HL-60 (cell line): ENCODE results near the gene GGA1.

ENCODE experiments used
- GABPA ChIP-seq: IDR thresholded peaks from 2 replicates; pipeline ENCODE4 v1.6.1; 2012; ENCODE audit warnings: low read depth
- POLR2AphosphoS5 ChIP-seq: IDR thresholded peaks from 2 replicates; pipeline ENCODE4 v1.6.1; 2012; ENCODE audit warnings: low read depth
- TF ChIP-seq, protein P1 (sequence below): IDR thresholded peaks from 2 replicates; pipeline ENCODE4 v1.6.1; 2012; ENCODE audit warnings: low read depth; ENCODE audit not compliant: insufficient replicate concordance
- TF ChIP-seq, protein P2 (sequence below): IDR thresholded peaks from one replicate; pipeline ENCODE4 v1.5.1; 2011; ENCODE audit warnings: low read length, control low read depth, inconsistent platforms; ENCODE audit not compliant: insufficient read depth

DNA sequence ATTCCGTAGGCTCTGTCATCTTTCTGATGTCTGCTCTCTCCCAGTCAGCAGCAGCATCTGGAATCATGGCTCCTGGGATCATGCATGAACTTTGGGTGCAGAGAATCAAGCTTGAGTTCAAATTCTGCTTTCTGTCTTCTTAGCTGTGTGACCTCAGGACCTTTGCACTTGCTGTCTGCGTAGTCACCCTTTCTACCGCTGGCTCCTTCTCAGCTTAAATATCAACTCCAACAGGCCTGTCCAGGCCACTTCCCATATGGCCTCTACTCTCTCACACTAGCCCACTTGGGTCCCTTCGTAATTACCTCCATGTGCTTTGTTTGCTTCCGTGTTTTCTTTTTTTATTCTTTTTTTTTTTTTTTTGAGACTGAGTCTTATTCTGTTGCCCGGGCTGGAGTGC is 4.6 kb upstream of the GGA1 start:
- TF ChIP-seq, protein P1, sequence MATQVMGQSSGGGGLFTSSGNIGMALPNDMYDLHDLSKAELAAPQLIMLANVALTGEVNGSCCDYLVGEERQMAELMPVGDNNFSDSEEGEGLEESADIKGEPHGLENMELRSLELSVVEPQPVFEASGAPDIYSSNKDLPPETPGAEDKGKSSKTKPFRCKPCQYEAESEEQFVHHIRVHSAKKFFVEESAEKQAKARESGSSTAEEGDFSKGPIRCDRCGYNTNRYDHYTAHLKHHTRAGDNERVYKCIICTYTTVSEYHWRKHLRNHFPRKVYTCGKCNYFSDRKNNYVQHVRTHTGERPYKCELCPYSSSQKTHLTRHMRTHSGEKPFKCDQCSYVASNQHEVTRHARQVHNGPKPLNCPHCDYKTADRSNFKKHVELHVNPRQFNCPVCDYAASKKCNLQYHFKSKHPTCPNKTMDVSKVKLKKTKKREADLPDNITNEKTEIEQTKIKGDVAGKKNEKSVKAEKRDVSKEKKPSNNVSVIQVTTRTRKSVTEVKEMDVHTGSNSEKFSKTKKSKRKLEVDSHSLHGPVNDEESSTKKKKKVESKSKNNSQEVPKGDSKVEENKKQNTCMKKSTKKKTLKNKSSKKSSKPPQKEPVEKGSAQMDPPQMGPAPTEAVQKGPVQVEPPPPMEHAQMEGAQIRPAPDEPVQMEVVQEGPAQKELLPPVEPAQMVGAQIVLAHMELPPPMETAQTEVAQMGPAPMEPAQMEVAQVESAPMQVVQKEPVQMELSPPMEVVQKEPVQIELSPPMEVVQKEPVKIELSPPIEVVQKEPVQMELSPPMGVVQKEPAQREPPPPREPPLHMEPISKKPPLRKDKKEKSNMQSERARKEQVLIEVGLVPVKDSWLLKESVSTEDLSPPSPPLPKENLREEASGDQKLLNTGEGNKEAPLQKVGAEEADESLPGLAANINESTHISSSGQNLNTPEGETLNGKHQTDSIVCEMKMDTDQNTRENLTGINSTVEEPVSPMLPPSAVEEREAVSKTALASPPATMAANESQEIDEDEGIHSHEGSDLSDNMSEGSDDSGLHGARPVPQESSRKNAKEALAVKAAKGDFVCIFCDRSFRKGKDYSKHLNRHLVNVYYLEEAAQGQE, result no peak
- TF ChIP-seq, protein P2, sequence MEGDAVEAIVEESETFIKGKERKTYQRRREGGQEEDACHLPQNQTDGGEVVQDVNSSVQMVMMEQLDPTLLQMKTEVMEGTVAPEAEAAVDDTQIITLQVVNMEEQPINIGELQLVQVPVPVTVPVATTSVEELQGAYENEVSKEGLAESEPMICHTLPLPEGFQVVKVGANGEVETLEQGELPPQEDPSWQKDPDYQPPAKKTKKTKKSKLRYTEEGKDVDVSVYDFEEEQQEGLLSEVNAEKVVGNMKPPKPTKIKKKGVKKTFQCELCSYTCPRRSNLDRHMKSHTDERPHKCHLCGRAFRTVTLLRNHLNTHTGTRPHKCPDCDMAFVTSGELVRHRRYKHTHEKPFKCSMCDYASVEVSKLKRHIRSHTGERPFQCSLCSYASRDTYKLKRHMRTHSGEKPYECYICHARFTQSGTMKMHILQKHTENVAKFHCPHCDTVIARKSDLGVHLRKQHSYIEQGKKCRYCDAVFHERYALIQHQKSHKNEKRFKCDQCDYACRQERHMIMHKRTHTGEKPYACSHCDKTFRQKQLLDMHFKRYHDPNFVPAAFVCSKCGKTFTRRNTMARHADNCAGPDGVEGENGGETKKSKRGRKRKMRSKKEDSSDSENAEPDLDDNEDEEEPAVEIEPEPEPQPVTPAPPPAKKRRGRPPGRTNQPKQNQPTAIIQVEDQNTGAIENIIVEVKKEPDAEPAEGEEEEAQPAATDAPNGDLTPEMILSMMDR, result no peak
- TF ChIP-seq GABPA, result no peak
- TF ChIP-seq POLR2AphosphoS5, result no peak
